ENCODE data around the gene PICK1.
"Not testable (repeated sequence)": the region's sequence is repeated elsewhere in the genome, so short reads cannot be mapped to it uniquely, and the experiment has no call there.

The PICK1 gene

DNA sequence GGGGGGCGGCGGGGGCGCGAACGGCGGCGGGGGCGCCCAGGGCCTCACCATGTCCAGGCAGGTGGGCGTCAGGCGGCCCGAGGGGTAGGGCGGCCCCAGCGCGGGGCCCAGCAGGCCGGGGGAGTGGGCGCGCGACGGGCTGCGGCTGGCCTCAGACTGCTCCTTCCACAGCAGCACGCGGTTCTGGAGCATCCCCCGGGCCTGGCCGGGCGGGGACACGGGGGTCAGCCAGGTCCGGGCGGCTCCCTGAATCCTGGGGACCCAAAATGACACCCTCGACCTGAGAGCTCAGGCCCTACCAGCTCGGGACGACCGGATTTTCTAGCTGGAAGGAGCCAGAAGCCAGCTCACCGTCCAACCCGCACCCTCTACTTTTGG lies 32.3 kb downstream of the PICK1 start:
- no peak for DNase-seq

DNA sequence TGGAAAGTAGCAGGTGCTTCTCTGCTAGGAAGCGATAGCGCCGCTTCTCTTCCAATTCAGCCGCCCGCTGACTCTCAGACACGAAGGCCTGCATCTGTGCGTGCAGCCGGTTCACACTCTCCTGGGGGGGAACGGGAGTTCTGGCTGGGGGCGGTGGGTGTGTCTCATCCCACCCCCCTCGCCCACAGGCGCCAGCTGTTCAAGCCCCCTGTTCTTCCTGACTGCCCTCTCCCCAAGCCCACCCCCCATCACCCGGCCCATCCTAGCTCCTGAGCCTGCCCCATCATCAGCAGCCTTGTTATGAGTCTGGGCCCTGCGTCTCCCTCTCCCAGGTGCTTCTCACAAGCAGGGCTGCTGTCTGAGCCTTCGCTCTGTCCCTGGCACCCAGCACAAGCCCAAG lies 39.9 kb downstream of the PICK1 start:
- no peak for DNase-seq

DNA sequence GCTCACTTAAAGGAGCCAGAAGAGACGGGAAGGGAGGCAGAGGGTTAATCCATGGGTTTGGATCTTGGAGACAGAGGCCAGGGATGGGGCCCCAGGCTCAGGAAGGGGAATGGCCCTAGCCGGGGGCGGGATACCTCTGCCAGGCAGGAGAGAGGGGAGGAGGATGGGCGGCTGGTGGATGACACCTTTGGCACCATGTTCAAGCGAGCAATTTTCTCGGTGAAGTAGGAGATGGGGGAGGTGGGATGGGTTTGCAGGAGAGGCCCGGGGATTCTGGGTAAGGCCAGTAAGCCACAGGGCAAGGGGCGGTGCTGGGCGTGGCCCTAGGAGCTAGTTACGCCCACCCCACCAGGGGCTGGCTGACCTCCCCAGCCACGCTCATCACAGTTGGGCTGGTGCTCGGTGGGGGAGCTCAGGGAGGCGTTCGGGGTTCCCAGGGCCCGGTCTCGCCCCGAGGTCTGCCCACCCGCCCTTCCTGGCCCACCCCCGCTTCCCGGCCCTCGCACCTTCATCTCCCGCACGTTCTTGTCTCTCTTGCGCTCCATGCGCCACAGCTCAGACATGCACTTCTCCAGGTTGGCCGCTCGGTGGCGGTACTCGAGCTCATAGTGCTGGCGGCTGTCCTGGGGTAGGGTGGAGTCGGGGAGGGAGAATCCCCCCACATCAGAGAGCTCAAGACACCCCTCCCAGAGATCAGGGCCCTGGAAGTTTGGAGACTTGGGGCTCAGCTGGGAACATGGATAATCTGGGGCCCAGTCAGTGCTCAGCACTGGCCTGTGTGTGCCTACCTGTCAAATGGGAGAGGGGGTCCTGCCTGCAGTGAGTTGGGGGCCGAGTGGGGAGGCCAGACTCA lies 40.6 kb downstream of the PICK1 start:
- no peak for DNase-seq

DNA sequence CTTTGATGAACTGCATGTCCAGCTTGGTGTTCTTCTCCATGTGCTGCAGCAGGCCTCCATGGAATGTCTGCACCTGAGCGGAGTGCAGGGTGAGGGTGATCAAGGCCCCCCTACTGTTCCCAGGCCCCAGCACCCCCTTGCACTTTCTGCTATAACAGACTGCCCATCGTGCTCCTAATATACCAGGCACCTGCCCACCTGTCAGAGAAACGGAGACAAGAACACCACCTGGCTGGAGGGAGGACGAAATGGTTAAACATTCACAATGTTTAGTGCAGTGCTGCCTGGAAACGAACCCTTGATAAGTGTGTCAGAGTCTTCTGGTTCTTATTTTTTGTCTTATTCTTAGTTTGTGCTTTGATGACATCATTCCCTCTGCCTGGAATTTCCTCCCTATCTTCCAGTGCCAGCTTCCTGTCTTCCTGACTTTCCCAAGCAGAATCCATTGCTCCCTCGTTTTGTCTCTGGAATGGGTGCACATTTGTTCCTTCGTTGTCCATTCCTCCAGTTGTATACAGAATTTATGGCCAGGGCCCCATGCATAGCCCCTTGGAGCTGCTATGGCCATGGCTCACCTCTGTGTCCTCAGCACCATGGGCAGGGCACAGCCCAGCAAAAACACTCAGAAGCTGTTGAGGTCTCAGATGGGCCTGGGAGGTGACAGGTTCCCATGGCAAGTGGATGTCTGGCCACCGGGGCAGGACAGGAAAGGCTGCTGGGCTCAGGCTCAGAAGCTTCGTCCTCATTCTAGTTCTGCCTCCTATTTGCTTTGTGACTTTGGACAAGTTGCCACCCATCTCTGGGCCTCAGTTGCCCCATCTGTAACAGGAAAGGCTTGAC lies 41.4 kb downstream of the PICK1 start:
- DNase-seq = no peak

DNA sequence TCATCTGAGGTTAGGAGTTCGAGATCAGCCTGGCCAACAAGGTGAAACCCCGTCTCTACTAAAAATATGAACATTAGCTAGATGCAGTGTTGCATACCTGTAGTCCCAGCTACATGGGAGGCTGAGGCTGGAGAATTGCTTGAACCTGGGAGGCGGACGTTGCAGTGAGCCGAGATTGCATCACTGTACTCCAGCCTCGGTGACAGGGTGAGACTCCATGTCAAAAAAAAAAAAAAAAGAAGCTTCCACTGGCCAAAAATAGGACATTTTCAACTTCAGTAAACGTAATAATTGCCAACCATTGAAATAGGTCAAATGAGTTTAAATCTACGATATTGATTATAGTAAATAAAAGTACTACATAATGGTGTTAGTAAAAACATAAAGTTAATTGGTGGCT lies 46.4 kb downstream of the PICK1 start:
- DNase-seq = no peak

DNA sequence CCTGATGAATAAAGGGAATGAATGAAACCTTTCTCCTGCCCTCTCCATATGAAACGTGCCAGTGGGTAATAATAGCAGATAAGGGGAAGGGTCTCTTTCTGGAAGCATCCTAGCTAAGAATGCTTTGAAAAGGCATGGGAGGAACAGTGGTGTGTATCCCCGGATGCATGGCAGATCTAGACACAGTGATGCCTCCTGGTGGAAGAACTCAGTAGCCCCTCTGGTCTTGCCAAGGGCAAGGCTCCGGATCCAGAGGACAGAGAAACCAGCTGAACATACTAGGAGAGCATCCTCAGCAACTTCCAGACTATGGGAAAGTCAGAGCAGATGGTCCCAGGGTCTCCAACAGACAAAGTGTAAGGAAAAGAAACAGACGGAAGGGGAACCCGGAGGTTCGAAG lies 46.9 kb downstream of the PICK1 start:
- no peak for DNase-seq

DNA sequence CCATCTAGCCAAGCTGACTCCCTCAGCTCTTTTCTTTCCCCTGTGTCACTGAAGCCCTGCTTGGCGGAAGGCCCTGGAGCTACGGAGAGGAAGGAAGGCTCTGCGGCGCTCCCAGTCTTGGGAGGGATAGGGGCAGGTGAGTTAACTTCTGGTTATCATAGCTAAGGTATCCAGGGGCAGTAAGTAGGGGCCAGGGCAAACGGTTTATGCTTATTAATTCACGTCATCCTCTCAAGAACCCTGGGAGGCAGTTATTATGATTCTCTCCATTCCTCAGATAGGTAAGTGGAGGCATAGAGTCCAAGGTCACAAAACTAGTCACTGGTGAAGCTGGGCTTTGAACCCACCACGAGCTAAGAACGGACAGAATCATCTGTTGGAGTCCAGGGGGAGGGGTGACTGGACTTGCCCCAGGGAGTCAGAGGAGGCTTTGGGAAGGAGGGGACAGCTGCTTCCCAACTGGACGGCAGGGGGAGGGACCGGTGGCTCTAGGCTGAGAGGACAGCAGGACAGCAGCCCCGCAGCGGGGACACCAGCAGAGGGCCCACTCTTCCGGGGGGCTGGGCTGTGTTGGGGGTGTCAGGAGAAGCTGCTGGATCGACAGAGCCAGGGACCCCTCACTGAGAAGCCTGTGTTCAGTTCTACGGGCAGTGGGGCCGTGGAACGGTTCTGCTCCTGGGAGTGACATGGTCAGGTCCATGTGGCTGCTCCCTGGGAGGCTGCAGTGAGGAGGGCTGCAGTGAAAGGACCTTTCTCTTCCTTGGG lies 49.8 kb downstream of the PICK1 start:
- no peak for DNase-seq

DNA sequence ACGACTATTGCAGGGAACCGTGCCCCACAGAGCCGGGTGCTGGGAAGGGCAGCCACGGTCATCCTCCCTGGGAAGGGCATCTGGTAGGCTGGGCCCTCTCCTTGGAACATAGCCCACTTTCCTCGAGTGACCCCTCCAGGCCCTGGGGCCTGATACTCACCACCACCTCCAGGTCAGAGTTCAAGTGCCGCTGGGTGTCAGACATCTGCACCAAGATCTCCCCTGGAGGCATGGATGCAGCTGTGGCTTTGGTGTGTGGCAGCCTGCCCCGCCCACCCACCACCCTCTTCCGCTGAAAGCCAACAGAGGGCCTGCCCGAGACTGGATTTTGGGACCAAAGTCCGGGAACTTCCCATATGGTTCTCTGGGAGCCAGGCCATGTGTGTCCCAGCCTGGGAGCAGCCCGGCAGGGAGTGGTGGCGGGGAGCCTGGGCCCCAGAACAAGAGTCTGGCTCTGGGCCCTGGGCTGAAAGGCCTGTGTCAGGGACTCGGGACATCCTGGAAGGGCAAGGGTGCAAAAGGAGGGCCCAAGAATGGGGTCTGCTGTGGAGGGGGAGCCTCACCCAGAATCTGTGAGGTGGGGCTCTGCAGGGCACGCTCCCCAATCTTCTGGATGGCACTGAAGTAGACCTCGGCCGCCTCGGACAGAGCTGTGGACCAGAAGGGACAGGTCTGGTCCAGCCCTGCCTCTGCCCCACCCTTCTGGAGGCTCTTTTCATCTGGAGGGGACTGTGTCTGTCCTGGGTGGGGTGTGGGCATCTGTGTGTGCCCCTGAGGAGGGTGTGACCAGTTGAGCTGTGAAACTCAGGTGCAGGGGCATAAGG lies 50.7 kb downstream of the PICK1 start:
- DNase-seq = no peak

DNA sequence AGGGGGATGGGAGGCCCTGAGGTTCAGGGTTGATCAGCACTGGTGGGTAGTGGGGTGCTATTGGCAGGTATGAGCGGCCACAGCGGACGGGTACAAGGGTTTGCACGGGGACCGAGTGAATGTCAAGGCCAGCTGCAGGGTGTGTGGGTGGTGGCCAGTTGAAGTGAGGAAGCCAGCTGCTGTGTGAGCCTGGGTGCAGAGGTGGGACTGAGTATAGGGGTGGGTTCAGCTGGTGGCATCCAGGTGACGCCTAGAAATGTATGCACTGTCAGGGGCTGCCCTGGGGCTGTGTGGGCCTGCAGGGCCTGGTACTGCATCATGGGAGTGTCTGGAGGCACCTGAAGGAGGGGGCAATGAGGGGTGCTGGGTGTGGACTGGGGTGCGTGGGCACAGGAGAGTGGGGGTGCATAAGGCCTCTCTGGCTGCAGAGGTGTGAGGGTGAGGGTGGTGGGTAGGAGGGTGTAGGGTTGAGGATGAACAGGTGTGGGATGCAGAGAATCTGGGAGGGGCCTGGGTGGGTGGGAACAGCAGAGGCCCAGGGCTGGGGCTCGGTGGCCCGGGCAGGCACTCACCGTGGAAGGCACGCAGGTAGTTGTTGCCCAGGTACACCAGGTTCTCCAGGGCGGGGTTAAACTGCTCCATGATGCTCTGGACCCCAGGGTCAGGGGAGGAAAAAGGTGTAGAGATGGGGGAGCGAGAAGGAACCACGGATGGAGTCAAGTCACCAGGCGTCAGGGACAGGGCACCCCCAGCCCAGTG lies 51.5 kb downstream of the PICK1 start:
- DNase-seq = no peak

DNA sequence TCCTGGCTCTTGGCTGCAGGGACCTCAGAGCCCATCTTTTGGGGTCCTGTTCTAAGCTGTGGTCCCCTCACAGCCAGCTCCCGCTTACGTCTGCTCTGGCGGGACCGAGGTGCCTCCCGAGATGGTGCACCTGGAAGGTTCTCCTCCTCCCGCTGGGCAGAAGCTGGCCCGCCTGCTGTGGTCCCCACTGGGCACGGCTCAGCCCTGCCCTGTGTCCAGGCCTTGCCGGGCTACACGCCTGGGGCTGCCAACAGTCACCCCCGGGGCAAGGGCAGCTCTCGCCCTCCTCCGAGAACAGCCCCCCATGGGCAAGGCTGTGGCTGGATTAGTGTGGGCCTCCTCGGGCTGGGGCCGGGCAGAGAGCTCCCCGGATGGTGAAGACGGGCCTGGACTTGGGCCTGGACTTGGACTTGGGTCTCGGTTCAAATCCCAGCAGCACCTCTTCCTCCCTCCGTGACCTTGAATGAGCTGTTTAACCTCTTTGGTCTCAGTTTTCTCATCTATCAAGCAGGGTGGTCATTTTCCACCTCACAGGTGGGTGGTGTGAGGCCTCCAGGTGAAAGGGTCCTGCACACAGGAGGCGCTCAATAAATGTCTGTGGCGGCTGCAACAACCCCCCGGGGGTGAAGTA lies 52.3 kb downstream of the PICK1 start:
- DNase-seq = no peak

DNA sequence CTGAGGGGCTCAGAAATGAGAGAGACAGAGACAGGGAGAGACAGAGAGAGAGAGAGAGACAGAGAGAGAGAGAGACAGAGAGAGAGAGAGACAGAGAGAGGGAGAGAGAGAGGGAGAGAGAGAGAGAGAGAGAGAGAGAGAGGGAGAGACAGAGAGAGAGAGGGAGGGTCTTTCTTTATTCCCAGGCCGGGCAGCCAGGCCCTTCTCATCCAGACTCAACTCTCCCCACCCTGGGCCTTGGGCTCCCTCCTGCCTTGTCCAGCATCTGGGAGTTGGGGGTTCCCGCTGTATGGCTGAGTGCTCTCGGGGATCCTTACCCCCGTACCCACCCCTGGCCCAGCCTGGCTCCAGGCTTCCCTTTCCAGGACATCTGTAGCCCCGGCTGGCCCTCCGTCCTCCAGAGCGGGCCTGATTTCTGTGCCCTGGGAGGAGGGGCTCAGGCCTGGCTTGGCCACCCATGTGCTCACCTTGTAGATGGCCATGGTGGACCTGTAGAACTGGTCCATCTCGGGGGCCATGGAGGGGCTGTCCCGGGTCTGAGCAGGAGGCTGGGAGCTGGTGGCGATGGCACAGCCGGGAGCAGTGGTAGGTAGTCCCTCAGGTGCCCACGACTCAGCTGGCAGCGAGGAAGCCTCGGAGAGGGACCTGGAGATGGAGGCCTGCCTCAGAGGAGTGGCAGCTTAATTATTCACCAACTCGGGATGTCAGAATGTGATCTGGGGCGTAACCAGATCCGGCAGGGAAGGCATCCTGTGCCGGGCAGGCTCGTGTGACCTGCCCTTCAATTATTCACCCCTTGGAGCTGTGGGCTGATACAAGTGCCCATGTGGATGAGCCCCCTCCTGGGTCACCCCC lies 53.0 kb downstream of the PICK1 start, which contains the start of gene BAIAP2L2:
Gene BAIAP2L2 (minus strand): TSS at position 677 of the 855 bp plus-strand sequence. CDS start 159 bp downstream, at position 518.
- DNase-seq = no peak

DNA sequence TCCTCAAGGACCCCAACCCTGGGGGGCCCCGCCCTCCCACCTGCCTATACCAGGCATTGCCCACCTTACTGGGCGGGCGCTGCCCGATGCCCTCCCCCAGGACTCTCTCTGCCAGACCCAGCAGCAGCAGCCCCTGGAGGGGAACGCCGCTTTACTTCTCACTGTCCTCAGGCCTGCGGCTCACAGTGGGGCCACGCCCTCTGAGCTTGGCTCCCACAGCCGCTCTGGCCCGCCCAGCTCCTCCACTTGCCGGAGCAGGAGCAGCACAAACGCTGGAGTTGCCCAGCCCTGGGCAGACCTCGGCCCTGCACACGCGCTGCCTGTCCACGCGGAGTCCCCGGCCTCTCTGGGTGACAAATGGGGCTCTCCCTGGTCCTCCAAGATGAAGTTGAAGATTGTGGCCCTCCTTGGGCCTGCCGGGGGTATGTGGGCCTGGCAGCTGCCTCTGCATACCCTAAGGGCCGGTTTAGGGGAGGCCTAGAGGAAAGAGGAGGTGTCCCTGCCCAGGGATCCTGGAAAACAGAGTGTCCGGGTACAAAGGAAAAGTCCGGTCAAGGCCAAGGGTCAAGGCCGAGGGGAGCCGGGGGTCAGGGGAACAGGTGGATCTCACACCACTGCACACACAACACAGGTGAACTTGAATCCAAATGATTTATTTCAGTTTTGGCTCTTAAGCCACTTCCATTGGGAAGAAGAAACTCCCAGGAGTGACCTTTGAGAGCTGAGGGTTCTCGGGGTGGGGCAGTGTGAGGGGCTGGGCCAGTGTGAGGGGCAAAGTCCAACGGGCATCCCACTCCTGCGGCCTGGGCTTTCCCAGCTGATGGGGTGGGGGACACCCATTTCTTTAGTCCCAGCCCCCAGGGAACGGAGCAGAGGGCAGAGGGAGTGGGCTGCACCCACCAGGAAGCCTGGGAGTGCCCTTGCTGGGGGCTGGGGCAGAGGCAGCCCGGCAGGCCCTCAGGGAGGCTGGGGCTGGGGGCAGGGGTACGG lies 54.0 kb downstream of the PICK1 start:
- DNase-seq = no peak

DNA sequence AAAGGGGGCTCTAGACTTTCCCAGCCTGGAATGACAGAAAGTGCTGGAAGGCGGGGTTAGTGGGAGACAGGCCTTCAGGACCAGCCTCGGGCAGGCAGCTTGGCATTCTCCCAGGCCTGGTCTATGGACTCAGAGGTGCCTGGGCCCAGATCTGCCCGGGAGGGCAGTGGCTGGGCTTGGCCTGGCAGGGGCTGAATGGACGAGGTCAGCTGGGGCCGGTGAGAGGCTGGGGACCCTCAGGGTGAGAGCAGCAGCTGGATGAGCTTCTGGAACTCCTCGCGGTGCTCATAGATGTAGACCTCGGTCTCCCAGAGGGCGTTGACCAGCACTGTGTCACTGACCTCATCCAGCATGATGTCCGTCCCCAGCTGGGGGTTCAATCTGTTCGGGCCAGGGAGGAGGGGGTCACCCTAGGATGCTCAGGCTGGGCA lies 54.7 kb downstream of the PICK1 start:
- DNase-seq = no peak

DNA sequence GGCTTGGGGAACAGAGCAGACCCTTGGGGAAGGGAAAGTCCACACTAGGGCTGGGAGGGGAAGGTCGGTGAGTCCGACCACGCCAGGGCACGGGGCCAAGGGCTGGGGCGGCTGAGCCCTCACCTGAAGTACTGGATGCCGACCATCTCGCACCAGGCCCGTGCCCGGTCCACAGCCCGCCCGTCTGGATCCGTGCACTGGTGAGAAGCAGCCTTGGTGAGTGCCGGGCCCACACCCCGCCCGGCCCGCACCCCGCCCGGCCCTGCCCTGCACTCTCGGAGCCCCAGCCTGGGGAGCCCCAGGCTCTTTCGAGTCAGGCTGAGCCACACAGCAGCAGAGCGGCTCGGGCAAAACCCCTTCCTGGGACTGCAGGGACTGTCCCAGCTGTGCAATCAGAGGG lies 55.2 kb downstream of the PICK1 start:
- DNase-seq = no peak

DNA sequence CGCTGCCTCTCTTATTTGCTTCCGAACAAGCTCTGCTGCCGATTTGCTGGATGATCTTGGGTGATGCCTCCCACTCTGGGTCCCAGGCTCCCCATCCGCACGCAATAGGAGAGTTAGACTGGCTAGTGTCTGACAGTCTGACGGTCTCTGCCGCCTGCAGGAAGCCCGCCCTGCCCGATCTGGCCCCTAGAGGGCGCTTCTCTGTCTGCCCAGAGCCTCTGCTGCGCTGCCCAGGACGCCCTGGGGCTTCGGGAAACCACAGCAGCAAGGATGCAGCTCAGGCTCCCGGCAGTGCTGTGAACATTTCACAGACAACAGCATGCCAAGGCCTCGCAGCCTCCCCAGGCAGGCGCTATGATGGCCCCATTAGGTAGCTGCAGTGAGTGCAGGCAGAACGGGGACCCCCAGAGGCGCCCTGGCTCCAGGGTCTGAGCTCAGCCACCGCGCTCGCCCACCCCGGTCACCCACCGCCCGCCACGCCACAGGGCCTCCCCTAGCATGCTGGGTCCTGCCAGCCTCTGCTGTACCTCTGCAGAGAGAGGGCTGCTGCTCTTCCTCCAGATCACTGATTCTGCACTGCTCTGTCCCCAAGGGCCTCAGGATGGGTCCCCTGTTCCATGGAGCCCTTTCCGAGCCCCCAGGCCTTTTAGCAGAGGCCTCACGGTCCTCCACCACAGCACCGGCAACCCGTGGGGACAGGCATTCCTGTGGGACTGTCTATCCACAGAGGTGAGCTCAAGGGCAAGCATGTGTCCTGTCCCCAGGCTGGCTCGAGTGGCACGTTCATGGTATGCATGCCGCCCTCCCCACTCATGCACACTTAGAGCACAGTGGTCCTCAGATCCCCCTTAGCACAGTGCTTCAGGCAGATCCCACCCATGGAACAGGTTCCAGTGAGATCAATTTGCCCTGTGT lies 57.5 kb downstream of the PICK1 start:
- peak; percentile 76 for DNase-seq

DNA sequence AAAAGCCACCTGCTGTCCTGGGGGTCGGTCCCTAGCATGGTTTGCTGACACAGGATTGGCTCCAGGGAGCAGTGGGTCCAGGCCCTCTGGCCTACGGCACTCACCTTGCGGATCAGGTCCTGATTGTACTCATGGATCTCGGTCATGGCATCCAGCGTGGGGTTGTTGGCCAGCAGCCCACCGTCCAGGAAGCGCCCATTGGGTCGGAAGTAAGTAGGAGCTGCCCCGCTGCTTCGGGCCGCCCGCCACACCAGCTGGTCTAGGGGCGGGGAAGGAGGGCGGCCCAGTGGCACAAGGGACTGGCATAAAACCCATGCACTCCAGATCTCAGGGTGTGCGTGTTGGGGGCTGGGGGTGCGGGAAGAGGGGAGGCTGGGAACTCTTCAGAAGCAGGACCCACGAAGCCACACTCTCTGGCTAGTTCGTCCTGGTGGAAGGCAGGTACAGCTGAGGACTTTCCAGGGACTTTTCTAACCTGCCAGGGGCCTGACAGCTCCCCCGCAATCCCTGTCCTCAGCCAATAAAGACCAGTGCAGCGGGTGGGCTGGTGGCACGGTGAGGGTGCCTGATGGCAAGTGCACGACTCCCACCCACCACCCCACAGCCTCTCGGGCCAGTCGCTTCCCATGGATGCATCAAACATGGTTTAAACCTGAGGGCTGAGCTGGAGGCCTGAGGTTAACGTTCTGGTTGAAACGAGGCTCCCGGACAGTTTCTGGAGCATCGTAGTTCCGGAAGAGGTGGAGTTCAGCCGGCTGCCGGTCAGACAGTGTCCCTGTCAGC lies 58.4 kb downstream of the PICK1 start:
- DNase-seq = no peak

DNA sequence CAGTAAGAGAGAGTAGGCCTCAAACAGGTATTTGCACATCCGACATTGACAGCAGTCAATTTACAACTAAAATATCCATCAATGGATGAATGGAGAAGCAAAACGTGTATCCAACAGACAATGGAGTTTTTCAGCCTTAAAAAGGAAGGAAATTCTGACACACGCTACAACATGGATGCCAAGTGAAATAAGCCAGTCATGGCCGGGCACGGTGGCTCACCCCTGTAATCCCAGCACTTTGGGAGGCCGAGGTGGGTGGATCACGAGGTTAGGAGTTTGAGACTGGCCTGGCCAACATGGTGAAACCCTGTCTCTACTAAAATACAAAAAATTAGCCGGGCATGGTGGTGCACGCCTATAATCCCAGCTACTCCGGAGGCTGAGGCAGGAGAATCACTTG lies 60.4 kb downstream of the PICK1 start:
- not testable (repeated sequence) for DNase-seq
